ENCODE measurements around the gene FBXO41. TPM values are rescaled to one million over a fixed set of nuclear protein-coding genes. Genes with fewer than 3 reads are reported as not detected.

FBXO41 gene
- polyA plus RNA-seq, 4 donors = 1.1 to 2.7 (median 1.8) TPM

DNA sequence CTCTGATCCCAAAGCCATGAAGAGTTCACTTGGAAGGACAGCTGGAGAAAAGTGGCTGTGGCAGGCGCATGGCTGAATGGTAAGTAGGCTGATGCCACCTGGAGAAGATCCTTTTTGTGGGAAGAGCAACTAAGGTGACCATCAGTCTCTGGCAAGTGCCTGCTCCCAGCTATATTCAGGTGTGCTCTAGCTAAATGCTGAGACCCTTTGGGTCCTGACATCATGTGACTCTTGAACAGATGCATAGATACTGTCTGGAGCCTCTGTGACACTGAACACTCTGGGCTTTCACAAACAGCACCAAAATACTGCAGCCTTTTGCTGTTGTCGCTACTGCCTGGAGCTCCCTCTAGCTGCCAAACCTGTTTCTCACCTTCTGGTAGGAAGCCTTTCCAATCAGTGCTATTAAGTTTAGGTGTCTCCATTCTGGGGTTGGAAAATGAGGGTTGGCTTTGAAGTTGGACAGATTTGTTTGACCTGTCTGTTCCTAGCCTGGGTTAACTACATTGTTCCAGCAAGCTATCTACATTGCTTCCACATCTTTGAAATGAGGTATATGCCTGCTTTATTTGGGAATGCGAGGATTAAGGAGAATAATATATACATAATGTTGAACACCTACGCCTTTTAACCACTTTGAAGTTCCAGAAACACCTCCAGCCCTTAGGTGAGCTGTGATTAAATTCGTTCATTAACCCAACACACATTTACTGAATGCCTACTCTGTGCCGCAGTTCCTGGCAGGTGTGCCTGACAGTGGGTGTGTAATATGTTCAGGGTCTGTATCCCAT lies 6.0 kb upstream of the FBXO41 start:
- DNase-seq (ENCODE audit: low read depth in 4 of 4, low spot score in 3 of 4) = no peak

GRCh38 chr2:73289304-73289703 lies 5.0 kb upstream of the FBXO41 start:
- DNase-seq (ENCODE audit: low read depth in 4 of 4, low spot score in 3 of 4) = no peak

GRCh38 chr2:73286134-73286655 lies 1.9 kb upstream of the FBXO41 start:
- no peak for DNase-seq (ENCODE audit: low read depth in 4 of 4, low spot score in 3 of 4)

- no peak for DNase-seq (ENCODE audit: low read depth in 4 of 4, low spot score in 3 of 4)
Observed at GRCh38 chr2:73285159-73285739, 971 bp upstream of the FBXO41 start.

DNA sequence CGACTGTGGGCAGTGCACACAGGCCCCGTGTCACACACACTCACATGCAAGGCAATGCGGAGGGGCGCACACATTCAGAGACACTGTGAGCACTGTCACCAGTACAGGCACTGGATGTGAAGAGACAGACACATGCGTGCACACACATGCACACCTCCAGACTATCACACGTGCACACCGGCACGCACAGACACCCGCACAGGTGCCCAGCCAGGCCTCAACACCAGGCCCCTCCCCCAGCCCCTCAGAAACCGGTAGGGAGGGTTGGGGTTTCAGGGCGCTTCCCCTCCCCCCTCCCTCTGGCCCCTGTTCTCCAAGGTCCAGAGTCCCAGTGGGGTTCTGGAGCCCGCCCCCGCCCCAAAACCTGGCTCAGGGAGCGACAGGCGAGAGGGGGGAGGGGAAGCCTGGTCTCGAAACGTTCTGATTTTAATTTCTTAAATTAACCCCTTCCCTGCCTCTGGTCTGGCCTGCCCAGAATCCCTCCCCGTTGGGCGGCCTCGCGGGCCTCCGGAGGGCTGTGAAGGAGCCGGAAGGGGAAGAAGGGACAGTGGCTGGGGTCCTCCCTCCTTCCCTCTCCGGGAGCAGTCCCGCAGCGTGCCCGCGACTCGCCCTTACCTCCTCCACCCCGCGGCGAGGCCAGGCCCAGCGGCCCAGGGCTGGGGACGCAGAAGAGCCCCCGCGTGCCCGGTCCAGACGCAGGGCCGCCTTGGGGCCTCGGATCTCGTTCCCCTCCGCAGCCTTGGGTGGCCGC lies 558 bp downstream of the FBXO41 start:
- DNase-seq (ENCODE audit: low read depth in 4 of 4, low spot score in 3 of 4) = no peak

- DNase-seq (ENCODE audit: low read depth in 4 of 4, low spot score in 3 of 4) = no peak
Observed at GRCh38 chr2:73282924-73283544, 1.2 kb downstream of the FBXO41 start.

DNA sequence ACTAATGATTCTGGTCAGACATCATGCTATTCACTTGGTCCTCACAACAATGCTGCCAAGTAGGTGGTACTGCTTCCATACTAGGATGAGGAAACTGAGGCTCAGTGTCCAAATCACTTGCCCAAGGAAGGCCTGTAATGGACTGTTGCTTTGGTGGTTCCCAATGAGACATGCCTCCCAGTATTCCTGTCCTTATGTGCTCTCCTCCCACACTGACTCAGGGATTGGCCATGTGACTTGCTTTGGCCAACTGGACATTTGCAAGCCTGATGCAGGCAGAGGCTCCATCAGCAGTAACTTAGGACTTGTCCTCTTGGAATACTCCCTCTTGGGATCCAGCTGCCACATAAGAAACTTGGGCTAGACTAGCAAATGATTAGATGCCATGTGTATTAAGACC lies 3.0 kb downstream of the FBXO41 start:
- no peak for DNase-seq (ENCODE audit: low read depth in 4 of 4, low spot score in 3 of 4)

DNA sequence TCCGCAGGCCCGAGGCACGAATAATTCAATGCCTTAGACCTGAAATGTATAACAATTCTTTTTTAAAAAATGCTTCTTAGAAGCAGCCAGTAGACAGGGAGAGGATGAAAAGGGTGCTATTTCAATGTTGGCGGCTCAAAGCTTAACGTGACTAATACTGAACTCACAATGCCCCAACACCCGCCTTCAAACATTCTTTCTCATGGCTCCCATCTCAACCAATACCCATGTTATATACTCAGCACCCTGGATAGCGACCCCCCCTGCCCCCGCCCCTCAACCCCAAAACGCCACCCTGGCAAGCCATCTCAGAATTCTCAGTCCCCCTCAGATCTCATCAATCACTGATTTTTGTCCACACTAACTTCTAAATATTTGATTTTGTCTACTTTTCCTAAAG lies 4.4 kb downstream of the FBXO41 start:
- no peak for DNase-seq (ENCODE audit: low read depth in 4 of 4, low spot score in 3 of 4)

GRCh38 chr2:73272270-73272669 lies 12.0 kb downstream of the FBXO41 start:
- DNase-seq (ENCODE audit: low read depth in 4 of 4, low spot score in 3 of 4) = no peak

GRCh38 chr2:73269686-73270465 lies 14.4 kb downstream of the FBXO41 start:
- no peak for DNase-seq (ENCODE audit: low read depth in 4 of 4, low spot score in 3 of 4)

- no peak for DNase-seq (ENCODE audit: low read depth in 4 of 4, low spot score in 3 of 4)
Observed at GRCh38 chr2:73268830-73269685, 15.2 kb downstream of the FBXO41 start.

DNA sequence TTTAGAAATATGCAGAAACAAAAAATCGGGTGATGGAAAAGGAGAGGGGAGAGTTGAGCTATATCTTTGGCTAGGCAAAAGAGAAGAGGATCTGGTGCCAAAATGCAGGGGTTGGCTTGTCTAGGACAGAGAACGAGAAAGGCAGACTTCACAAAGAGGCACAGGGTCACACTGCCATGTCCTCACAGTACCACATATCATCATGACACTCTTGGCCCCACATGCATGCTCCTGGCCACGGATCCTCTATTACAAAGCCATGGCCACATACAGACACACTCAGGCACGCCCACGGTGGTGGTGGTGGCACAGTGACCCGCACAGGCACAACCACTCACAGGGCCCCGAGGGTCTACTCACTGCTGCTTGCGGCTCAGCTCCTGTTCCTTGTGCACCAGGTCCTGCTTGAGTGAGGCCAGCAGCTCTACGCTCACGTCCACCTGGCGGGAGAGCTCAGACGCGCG lies 15.9 kb downstream of the FBXO41 start:
- no peak for DNase-seq (ENCODE audit: low read depth in 4 of 4, low spot score in 3 of 4)

GRCh38 chr2:73267008-73267407 lies 17.3 kb downstream of the FBXO41 start:
- no peak for DNase-seq (ENCODE audit: low read depth in 4 of 4, low spot score in 3 of 4)

GRCh38 chr2:73266061-73266901 lies 18.0 kb downstream of the FBXO41 start:
- no peak for DNase-seq (ENCODE audit: low read depth in 4 of 4, low spot score in 3 of 4)

- no peak for DNase-seq (ENCODE audit: low read depth in 4 of 4, low spot score in 3 of 4)
Observed at GRCh38 chr2:73265298-73266060, 18.8 kb downstream of the FBXO41 start.

DNA sequence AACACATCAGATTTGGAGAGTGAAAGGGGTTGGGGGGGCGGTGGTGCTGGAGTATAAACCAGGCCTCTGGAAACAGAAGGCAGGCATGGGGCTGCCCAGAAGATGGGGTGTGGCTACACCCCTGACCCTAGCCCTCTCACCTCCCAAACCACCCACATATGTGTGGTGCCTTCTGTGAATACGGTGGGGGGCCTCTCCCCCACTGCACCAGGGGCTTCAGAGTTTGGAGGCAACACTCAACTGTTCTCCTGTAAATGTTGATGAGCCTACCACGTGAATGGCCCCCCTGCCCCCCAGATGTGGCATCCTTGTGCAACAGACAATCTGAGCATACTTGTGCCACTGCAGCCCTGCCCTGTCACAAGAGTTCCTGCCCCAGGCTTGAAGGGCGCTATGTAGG lies 19.5 kb downstream of the FBXO41 start:
- no peak for DNase-seq (ENCODE audit: low read depth in 4 of 4, low spot score in 3 of 4)

DNA sequence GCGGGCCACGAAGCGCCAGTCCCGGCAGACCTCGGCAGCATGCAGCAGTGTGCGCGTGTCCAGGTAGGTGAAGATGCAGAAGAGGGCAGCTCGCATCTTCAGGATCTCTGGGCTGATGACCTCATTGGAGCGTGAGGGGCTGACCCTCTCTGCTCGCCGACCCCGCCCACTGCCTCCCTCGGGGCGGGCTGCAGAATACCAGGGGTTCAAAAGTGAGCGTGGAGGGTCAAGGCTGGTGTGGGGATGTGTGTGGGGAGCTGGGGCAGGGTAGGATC lies 20.0 kb downstream of the FBXO41 start:
- no peak for DNase-seq (ENCODE audit: low read depth in 4 of 4, low spot score in 3 of 4)

Measured in left renal pelvis (tissue), 4 donors.